ENCODE measurements around the gene E4F1. TPM values are rescaled to one million over a fixed set of nuclear protein-coding genes. Genes with fewer than 3 reads are reported as not detected.

E4F1 gene
- total RNA-seq, 1 experiment from 2014 or later = 49.0 TPM

- Histone ChIP-seq H3K4me1 (ENCODE audit: insufficient read depth, low read length) (peaks cover 14% of the 10 kb centered on the region), H3K27me3 (ENCODE audit: low read length) (no peaks in the 10 kb centered on the region), H3K36me3 (ENCODE audit: low read depth, low read length) (no peaks in the 10 kb centered on the region), H3K9ac (ENCODE audit: low read length) (peak overlapping the region; percentile 96), H3K9me2 (replicated peaks; ENCODE audit: low read length) (no peaks in the 10 kb centered on the region), H3K79me2 (ENCODE audit: low read length) (peaks cover 25% of the 10 kb centered on the region), H3K9me3 (ENCODE audit: low read length) (no peaks in the 10 kb centered on the region), H2AFZ (ENCODE audit: low read length) (peak overlapping the region; percentile 78; the same call in 1 of the 2 replicates), H3K4me2 (ENCODE audit: low read length) (peak overlapping the region; percentile 96), H3K4me3 (ENCODE audit: low read length) (peak overlapping the region; percentile 85), H3K27ac (ENCODE audit: low read length) (peak overlapping the region; percentile 69; the same call in 1 of the 2 replicates), H3F3A (ENCODE audit: low read length, unreplicated experiment) (no peaks in the 10 kb centered on the region), H4K20me1 (ENCODE audit: low read length) (no peaks in the 10 kb centered on the region)
- ATAC-seq (no peak), DNase-seq (no peak)
- TSS peak; percentile 72 for BruUV-seq (replicated peaks)
- ChIA-PET CTCF (no interaction called here), POLR2A (ENCODE audit: unreplicated experiment) (interaction anchor here (0.7 kb wide), 1 partner anchor 99 kb away, joined by 4 read pairs; no protein-coding TSS in a partner anchor)
- no peak for TF ChIP-seq EZH2phosphoT487 (IDR thresholded peaks at IDR 0.05; ENCODE audit: borderline replicate concordance, low read length)
- TF ChIP-seq EZH2 (IDR thresholded peaks at IDR 0.05; ENCODE audit: low read length, unreplicated experiment) = no peak
- no peak for TF ChIP-seq CTCF (conservative IDR thresholded peaks at IDR 0.05; ENCODE audit: low read depth, low read length)
- intact Hi-C loops (cut with micrococcal nuclease) = no loop called here
Measured at GRCh38 chr16:2204416-2205103, 18.8 kb upstream of the E4F1 start.

GRCh38 chr16:2205104-2205966, 18.1 kb upstream of the E4F1 start, which contains the start of gene MLST8:
Gene MLST8, plus strand, starts transcription at chr16:2205454. Its CDS starts 632 bp downstream, at chr16:2206086.
- Histone ChIP-seq H3K4me2 (ENCODE audit: low read length) (peak within 1 kb of the TSS; percentile 96), H3K27me3 (ENCODE audit: low read length) (no peaks in the 10 kb centered on the region), H3K9me3 (ENCODE audit: low read length) (no peaks in the 10 kb centered on the region), H4K20me1 (ENCODE audit: low read length) (no peaks in the 10 kb centered on the region), H3K9me2 (replicated peaks; ENCODE audit: low read length) (no peaks in the 10 kb centered on the region), H2AFZ (ENCODE audit: low read length) (peak within 1 kb of the TSS; percentile 78), H3K4me3 (ENCODE audit: low read length) (peak within 1 kb of the TSS; percentile 85), H3K36me3 (ENCODE audit: low read depth, low read length) (no peaks in the 10 kb centered on the region), H3F3A (ENCODE audit: low read length, unreplicated experiment) (no peaks in the 10 kb centered on the region), H3K79me2 (ENCODE audit: low read length) (peaks cover 25% of the 10 kb centered on the region), H3K4me1 (ENCODE audit: insufficient read depth, low read length) (peaks cover 14% of the 10 kb centered on the region), H3K9ac (ENCODE audit: low read length) (peak within 1 kb of the TSS; percentile 96), H3K27ac (ENCODE audit: low read length) (peak within 1 kb of the TSS; percentile 69)
- TF ChIP-seq EZH2phosphoT487 (IDR thresholded peaks at IDR 0.05; ENCODE audit: borderline replicate concordance, low read length) = peak; percentile 56; the same call in 1 of the 2 replicates
- TF ChIP-seq CTCF (conservative IDR thresholded peaks at IDR 0.05; ENCODE audit: low read depth, low read length) = no peak
- no peak for TF ChIP-seq EZH2 (IDR thresholded peaks at IDR 0.05; ENCODE audit: low read length, unreplicated experiment)
- intact Hi-C loops (cut with micrococcal nuclease) = no loop called here
- DNase-seq (peak; percentile 75), ATAC-seq (peak; percentile 64)
- no TSS peak for BruUV-seq (replicated peaks)
- CTCF ChIA-PET = no interaction called here
- POLR2A ChIA-PET (ENCODE audit: unreplicated experiment) = interaction anchor here (0.7 kb wide), 1 partner anchor 98 kb away, joined by 4 read pairs; no protein-coding TSS in a partner anchor
